ENCODE results near the gene AP5S1.
"Not testable (repeated sequence)": the region's sequence is repeated elsewhere in the genome, so short reads cannot be mapped to it uniquely, and the experiment has no call there.

Gene AP5S1

GRCh38 chr20:3794168-3794567 is 26.2 kb upstream of the AP5S1 start:
- DNase-seq, result not testable (repeated sequence)

- DNase-seq, result no peak
These were observed 25.5 kb upstream of the AP5S1 start for GRCh38 chr20:3794701-3795420.

GRCh38 chr20:3795511-3796468 is 24.6 kb upstream of the AP5S1 start, which contains the start of gene CDC25B:
TSS of gene CDC25B (plus strand) at chr20:3796310. CDS start at chr20:3796532, 222 bp downstream.
- peak; percentile 95 for DNase-seq

- no peak for DNase-seq
These were observed 23.7 kb upstream of the AP5S1 start for GRCh38 chr20:3796477-3797225.

- no peak for DNase-seq
These were observed 23.2 kb upstream of the AP5S1 start for GRCh38 chr20:3797226-3797545.

GRCh38 chr20:3797592-3798372 is 22.6 kb upstream of the AP5S1 start:
- DNase-seq, result no peak

- no peak for DNase-seq
These were observed 22.0 kb upstream of the AP5S1 start for GRCh38 chr20:3798373-3798768.

- no peak for DNase-seq
These were observed 21.5 kb upstream of the AP5S1 start for GRCh38 chr20:3798908-3799248.

GRCh38 chr20:3800256-3800877 is 20.0 kb upstream of the AP5S1 start:
- no peak for DNase-seq

GRCh38 chr20:3800878-3801260 is 19.5 kb upstream of the AP5S1 start:
- no peak for DNase-seq

GRCh38 chr20:3801299-3801698 is 19.0 kb upstream of the AP5S1 start:
- DNase-seq, result no peak

- DNase-seq, result no peak
These were observed 18.5 kb upstream of the AP5S1 start for GRCh38 chr20:3801846-3802245.

GRCh38 chr20:3802524-3803239 is 17.7 kb upstream of the AP5S1 start:
- DNase-seq, result no peak

GRCh38 chr20:3803289-3803688 is 17.1 kb upstream of the AP5S1 start:
- DNase-seq, result no peak

GRCh38 chr20:3803854-3804253 is 16.5 kb upstream of the AP5S1 start:
- no peak for DNase-seq

- no peak for DNase-seq
These were observed 16.0 kb upstream of the AP5S1 start for GRCh38 chr20:3804254-3804751.

GRCh38 chr20:3804781-3805180 is 15.6 kb upstream of the AP5S1 start:
- no peak for DNase-seq

- no peak for DNase-seq
These were observed 11.8 kb upstream of the AP5S1 start for GRCh38 chr20:3808544-3808943.

- peak; percentile 99 for DNase-seq
These were observed 8.7 kb upstream of the AP5S1 start for GRCh38 chr20:3811467-3812258.

GRCh38 chr20:3812259-3812681 is 8.1 kb upstream of the AP5S1 start:
- DNase-seq, result no peak
